GF-D8 (cell line): Measurements from ENCODE around the gene CBX5.
"Not testable (repeated sequence)": the region's sequence is repeated elsewhere in the genome, so short reads cannot be mapped to it uniquely, and the experiment has no call there.

Experiments used
- DNase-seq: peaks from one replicate; lab custom pipeline; 2025; lab: John Stamatoyannopoulos, UW

CBX5 gene

GRCh38 chr12:54265364-54265812 lies 14.5 kb downstream of the CBX5 start:
- no peak for DNase-seq

- DNase-seq, result no peak
These were observed 17.5 kb downstream of the CBX5 start for GRCh38 chr12:54262403-54262925.

- DNase-seq, result peak; percentile 16
These were observed 18.0 kb downstream of the CBX5 start for GRCh38 chr12:54261815-54262402.

DNA sequence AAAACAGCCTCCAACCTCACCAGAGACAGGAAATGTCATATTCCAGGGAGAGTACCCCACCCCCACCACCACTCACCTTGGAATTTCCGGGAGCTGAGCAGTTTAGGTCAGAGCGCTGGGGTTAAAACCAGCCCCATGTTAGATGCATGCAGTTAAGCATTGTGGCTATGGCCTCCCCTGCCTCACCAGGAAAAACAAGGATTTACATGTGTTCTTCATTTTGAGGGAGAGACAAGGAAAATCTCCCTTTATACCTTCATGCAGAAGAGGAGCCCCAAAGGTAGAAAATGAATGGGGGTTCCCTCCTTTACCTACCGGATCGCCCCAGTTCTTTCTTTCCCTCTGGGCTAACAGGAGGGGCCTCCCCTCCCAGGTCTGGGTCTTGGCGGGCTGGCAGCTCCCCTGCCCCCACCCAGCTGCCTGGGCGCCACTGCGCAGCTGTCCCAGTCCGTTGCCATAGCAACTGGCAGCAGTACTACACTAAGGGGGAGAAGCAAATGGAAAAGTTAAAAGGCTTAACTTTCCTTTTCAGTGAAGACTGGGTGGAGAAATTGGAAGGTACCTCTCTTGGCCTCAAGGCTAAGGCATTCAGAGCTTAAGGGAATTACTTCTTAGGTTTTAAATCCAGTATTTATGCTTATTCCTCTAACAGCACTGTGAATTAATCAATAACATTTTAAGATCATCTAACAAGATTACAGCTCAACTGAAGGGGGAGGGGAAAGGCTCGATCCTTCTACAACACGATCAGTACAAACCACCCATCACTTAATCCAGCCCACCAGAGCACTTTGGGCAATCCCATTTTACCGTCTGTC lies 20.5 kb downstream of the CBX5 start:
- DNase-seq, result peak; percentile 8

DNA sequence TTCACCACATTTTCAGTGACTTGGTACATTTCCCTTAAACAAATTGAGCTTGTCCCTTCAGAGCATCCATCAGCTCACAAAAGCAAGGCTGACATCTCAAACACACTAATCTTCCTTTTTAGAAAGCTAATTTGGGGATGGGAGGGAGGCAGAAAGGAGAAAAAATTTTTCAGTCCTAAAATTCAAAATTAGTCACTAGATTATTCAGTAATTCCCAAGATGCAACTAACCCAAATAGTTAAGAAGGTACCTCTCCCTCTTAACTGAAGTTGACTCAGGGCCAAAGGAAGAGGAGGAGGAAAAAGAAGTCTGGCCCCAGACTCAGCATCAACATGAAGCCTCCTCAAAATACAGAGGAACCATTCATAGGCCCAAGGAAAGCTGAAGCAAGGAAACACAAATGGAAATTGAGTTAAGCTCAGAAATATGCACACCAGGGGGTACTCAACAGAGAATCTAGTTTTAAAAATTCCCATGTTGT lies 21.7 kb downstream of the CBX5 start:
- DNase-seq, result no peak

GRCh38 chr12:54257332-54257731 lies 22.6 kb downstream of the CBX5 start:
- DNase-seq, result peak; percentile 20

DNA sequence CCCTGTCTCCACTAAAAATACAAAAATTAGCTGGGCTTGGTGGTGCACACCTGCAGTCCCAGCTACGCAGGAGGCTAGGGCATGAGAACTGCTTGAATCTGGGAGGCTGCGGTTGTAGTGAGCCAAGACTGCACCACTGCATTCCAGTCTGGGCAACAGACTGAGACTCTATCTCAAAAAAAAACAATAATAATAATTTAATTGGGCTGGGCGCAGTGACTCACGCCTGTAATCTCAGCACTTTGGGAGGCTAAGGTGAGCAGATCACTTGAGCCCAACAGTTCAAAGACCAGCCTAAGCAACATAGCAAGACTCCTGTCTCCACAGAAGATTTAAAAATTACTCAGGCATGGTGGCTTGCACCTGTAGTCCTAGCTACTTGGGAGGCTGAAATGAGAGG lies 26.7 kb downstream of the CBX5 start:
- no peak for DNase-seq

DNA sequence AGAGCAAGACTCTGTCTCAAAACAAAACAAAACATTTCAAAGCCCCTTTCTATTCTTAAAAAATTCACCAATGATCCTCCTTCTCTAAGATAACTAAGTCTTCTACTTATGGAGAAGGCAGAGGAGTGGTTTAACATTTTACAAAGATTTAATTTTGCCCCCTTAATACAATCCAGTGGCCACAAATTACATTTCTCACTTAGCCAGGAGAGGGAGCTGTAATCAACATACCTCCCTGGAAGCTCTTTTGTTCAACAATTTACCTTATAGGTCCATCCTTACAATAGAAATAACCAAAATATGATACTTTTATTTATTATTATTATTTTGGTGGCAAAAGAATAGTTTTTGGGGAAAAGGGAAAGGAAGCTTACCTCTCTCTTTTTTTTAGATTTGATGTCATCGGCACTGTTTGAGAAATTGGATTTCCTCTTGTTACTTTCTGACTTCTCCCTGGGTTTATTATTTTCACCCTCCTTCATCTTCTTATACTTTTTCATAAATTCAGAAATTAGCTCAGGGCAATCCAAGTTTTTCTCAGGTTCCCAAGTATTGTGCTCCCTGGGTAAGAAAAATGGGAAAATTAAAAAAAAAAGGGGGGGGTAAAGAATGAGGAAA lies 28.1 kb downstream of the CBX5 start:
- peak; percentile 21 for DNase-seq

DNA sequence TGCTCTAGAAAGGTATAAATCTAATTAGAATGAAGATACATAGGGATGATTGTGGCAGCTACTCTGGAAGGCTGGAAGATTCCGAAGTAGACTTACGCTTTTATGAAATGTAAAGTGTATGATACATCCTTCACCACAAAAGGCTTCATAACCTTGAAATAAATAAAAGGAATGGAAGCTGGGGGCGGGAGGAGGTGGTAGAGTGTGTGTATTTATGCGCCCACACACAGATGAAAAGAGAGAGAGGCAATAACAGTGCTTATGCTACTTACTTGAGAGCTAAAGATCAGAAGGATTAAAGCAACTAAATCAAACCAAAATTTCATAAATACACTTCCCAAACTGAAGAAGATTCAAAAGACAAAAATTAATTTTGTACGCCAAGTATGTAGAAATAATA lies 30.4 kb downstream of the CBX5 start:
- DNase-seq, result no peak

DNA sequence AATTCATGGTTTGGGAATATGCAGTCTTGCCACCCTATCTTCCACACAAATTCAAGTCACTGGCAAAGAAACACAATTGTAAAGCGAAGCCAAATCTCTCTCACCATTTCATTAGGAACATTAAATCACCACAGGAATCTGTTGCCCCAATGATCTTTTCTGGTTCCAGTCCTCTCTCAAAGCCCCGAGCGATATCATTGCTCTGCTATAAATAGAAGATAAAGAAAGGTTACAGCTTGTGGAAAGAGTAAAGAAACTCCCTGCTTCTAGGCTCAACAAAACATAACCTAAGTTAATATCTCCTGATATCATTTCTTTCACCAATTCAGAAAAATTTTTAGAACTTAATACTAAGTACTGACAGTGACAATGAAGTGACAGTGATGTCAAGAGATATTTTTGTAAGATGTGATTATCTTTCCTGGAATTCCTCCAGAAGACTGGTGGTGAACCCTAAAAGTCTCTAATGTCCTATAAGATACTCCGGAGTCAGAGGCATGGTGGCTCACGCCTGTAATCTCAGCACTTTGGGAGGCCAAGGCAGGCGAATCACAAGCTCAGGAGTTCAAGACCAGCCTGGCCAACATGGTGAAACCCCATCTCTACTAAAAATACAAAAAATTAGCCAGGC lies 33.8 kb downstream of the CBX5 start:
- DNase-seq, result no peak

GRCh38 chr12:54240971-54241588 lies 38.8 kb downstream of the CBX5 start:
- DNase-seq, result no peak

DNA sequence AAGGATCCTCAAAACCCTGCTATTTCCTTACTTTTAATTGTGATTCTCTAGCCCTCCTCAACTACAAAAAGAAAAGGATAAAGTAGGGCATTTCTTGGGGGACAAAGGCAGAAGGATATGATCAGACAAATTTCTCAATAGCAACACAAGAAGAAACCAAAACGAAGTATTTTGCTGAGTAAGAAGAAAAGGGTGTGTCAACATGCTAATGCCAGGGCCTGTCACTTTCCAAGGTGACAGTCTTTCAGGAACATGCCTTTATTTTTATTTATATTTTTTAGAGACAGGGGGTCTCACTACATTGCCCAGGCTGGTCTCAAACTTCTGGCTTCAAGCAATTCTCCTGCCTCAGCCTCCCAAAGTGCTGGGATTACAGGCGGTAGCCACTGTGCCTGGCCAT lies 39.8 kb downstream of the CBX5 start:
- no peak for DNase-seq

- no peak for DNase-seq
These were observed 40.3 kb downstream of the CBX5 start for GRCh38 chr12:54239620-54240019.

- no peak for DNase-seq
These were observed 41.4 kb downstream of the CBX5 start for GRCh38 chr12:54238531-54238930.

GRCh38 chr12:54232790-54233189 lies 47.1 kb downstream of the CBX5 start:
- DNase-seq, result no peak

DNA sequence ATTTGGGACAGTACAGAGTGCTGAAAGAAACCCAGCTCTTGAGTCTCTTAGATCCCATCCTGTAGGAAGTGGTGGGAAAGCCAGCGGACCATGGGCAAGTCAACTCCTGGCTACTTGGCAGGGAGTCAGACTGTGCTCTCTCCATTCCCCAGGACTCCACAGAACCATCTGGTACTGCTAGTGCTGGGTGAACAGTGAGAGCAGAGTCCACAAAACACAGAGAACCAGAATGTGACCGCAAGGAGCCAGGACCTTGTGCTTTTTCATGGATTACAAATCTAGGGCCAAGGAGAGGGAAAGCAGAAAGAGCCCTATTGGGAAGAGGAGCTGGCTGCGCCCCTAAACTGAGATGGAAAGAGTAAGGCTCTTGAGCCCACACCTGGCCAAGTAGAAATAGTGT lies 48.7 kb downstream of the CBX5 start:
- DNase-seq, result not testable (repeated sequence)

DNA sequence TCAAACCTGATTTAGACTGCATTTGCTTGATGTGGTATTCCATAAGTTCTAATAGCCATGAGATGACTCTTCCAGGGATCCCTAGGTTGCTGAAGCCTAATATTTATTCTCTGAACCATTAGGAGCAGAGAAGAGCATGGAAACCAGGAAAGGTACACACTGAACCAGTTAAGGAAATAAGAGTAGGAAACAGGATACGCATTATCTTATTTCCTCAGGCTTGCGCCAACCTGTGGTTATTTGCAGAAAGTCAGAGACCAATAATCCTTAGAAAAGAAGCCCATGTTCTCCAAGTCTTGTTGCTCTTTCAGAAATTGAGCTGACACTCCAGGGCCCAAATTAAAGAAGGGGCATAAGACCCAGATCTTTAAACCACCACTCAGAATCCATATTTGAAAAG lies 49.4 kb downstream of the CBX5 start:
- DNase-seq, result peak; percentile 18

- no peak for DNase-seq
These were observed 50.2 kb downstream of the CBX5 start for GRCh38 chr12:54229624-54230212.

GRCh38 chr12:54228471-54228870 lies 51.5 kb downstream of the CBX5 start:
- DNase-seq, result no peak

GRCh38 chr12:54227927-54228326 lies 52.0 kb downstream of the CBX5 start:
- peak; percentile 48 for DNase-seq

DNA sequence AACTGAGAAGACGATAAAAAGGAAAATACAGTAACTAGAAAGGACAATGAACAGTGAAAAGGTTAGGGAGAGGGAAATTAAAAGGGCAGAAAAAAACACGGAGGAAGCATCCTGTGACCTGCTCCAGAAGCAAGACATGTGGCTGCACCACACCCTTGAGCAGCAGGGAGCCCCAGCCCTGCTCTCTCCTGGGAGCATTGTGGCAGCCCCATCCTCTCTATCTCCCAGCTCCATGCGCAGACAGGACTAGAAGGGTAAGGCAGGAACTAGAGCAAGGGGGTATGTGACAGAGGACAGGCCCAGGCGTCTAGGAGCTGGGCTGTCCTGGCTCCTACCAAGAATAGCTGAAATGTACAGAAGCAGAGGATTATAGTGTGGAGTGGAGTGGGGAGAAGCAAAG lies 52.5 kb downstream of the CBX5 start:
- DNase-seq, result no peak

GRCh38 chr12:54225666-54226065 lies 54.3 kb downstream of the CBX5 start:
- no peak for DNase-seq
